ENCODE results near the gene CACNA1I.

Gene CACNA1I

DNA sequence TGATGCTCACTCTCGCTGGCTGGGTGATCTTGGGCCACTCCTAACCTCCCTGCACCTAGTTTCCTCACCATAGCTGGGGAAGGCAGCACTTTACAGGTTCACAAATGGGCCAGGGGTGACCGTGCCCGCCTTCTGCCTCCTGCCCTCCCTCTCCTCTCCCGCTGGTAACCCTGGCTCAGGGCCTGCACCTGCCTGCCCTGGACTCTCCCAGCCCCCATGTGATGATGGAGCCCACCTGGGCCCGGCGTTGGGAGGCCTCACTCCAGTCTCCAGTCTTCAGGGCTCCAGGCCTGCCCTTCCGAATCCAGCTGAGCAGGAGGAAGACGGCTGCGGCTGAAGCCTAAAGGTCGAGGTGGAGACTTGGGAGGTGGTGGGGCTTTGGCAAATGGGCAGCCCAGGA lies 152.9 kb downstream of the CACNA1I start:
- CTCF ChIA-PET, result interaction anchor here (0.9 kb wide), 1 partner anchor 302 kb away, joined by 3 read pairs; no protein-coding TSS in a partner anchor
- POLR2A ChIA-PET, result no interaction called here
- TF ChIP-seq ZNF211 (tag by site-specific recombination; IDR thresholded peaks at IDR 0.05; ENCODE audit: low read depth) (no peak), BCL11B (tag by site-specific recombination; IDR thresholded peaks at IDR 0.05; ENCODE audit: low read depth) (no peak), ZNF747 (tag by site-specific recombination; IDR thresholded peaks at IDR 0.05) (no peak), ZNF274 (IDR thresholded peaks at IDR 0.05; ENCODE audit: low read length) (no peak), ZNF274 (tag by site-specific recombination; IDR thresholded peaks at IDR 0.05; ENCODE audit: borderline replicate concordance) (no peak), ZNF629 (tag by site-specific recombination; IDR thresholded peaks at IDR 0.05) (no peak), SETDB1 (IDR thresholded peaks at IDR 0.05; ENCODE audit: insufficient read length, low read length) (no peak), ZNF473 (tag by site-specific recombination; IDR thresholded peaks at IDR 0.05) (no peak), ZNF239 (tag by site-specific recombination; IDR thresholded peaks at IDR 0.05) (no peak), ZNF792 (tag by site-specific recombination; IDR thresholded peaks at IDR 0.05) (no peak), ZNF660 (tag by site-specific recombination; IDR thresholded peaks at IDR 0.05) (no peak), ZNF157 (tag by site-specific recombination; IDR thresholded peaks at IDR 0.05) (no peak), ZNF776 (tag by site-specific recombination; IDR thresholded peaks at IDR 0.05; ENCODE audit: borderline replicate concordance) (no peak), HOXA7 (CRISPR knock-in tag; IDR thresholded peaks at IDR 0.05; ENCODE audit: borderline replicate concordance) (no peak), ZNF707 (tag by site-specific recombination; IDR thresholded peaks at IDR 0.05) (no peak), ZNF335 (tag by site-specific recombination; conservative IDR thresholded peaks at IDR 0.05) (no peak)
- TF ChIP-seq, protein P1, sequence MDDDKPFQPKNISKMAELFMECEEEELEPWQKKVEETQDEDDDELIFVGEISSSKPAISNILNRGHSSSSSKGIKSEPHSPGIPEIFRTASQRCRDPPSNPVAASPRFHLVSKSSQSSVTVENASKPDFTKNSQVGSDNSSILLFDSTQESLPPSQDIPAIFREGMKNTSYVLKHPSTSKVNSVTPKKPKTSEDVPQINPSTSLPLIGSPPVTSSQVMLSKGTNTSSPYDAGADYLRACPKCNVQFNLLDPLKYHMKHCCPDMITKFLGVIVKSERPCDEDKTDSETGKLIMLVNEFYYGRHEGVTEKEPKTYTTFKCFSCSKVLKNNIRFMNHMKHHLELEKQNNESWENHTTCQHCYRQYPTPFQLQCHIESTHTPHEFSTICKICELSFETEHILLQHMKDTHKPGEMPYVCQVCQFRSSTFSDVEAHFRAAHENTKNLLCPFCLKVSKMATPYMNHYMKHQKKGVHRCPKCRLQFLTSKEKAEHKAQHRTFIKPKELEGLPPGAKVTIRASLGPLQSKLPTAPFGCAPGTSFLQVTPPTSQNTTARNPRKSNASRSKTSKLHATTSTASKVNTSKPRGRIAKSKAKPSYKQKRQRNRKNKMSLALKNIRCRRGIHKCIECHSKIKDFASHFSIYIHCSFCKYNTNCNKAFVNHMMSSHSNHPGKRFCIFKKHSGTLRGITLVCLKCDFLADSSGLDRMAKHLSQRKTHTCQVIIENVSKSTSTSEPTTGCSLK (tag by site-specific recombination; IDR thresholded peaks at IDR 0.05), result no peak
- TF ChIP-seq, protein P2, sequence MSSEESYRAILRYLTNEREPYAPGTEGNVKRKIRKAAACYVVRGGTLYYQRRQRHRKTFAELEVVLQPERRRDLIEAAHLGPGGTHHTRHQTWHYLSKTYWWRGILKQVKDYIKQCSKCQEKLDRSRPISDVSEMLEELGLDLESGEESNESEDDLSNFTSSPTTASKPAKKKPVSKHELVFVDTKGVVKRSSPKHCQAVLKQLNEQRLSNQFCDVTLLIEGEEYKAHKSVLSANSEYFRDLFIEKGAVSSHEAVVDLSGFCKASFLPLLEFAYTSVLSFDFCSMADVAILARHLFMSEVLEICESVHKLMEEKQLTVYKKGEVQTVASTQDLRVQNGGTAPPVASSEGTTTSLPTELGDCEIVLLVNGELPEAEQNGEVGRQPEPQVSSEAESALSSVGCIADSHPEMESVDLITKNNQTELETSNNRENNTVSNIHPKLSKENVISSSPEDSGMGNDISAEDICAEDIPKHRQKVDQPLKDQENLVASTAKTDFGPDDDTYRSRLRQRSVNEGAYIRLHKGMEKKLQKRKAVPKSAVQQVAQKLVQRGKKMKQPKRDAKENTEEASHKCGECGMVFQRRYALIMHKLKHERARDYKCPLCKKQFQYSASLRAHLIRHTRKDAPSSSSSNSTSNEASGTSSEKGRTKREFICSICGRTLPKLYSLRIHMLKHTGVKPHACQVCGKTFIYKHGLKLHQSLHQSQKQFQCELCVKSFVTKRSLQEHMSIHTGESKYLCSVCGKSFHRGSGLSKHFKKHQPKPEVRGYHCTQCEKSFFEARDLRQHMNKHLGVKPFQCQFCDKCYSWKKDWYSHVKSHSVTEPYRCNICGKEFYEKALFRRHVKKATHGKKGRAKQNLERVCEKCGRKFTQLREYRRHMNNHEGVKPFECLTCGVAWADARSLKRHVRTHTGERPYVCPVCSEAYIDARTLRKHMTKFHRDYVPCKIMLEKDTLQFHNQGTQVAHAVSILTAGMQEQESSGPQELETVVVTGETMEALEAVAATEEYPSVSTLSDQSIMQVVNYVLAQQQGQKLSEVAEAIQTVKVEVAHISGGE (tag by site-specific recombination; conservative IDR thresholded peaks at IDR 0.05; ENCODE audit: low read depth), result no peak
- TF ChIP-seq, protein P3, sequence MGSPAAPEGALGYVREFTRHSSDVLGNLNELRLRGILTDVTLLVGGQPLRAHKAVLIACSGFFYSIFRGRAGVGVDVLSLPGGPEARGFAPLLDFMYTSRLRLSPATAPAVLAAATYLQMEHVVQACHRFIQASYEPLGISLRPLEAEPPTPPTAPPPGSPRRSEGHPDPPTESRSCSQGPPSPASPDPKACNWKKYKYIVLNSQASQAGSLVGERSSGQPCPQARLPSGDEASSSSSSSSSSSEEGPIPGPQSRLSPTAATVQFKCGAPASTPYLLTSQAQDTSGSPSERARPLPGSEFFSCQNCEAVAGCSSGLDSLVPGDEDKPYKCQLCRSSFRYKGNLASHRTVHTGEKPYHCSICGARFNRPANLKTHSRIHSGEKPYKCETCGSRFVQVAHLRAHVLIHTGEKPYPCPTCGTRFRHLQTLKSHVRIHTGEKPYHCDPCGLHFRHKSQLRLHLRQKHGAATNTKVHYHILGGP (tag by site-specific recombination; IDR thresholded peaks at IDR 0.05), result no peak
- Histone ChIP-seq H3K4me3 (ENCODE audit: low read depth, low read length) (no peak overlapping the region), H3K27ac (ENCODE audit: extremely low read depth, low read depth, low read length) (no peak overlapping the region), H3K4me1 (ENCODE audit: control insufficient read depth, insufficient read depth, low read length) (peaks cover 2% of the 10 kb centered on the region; the same call in 1 of the 2 replicates), H3K36me3 (ENCODE audit: control insufficient read depth in 2 of 2, insufficient read depth in 1 of 2, low read length in 2 of 2) (no peaks in the 10 kb centered on the region), H3K9me3 (ENCODE audit: control insufficient read depth, insufficient read depth, low read depth, low read length) (no peaks in the 10 kb centered on the region)

DNA sequence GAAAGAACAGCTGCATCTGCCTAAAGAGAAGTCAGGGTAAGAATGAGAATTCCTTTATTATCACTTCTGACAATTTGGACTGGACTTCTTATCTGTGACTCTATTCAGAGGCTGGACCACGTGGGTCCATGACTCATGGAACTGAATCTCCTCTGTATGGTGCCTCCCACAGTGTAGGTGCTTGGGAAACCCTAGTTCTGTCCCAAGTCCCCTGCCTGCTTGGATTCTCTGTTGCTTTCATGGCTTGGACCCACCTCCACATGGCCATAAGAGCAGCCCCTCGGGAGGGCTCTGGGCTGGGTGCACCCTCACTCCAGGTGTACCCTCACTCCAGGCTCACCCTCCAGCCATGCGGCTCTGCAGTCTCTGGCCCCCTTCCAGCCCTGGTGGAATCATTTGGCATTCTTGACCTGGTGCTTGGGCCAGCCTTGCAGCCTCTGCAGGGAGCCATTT lies 153.4 kb downstream of the CACNA1I start:
- Histone ChIP-seq H3K36me3 (ENCODE audit: control insufficient read depth in 2 of 2, insufficient read depth in 1 of 2, low read length in 2 of 2) (no peaks in the 10 kb centered on the region), H3K9me3 (ENCODE audit: control insufficient read depth, insufficient read depth, low read depth, low read length) (no peaks in the 10 kb centered on the region), H3K27ac (ENCODE audit: extremely low read depth, low read depth, low read length) (no peak overlapping the region), H3K4me3 (ENCODE audit: low read depth, low read length) (no peak overlapping the region), H3K4me1 (ENCODE audit: control insufficient read depth, insufficient read depth, low read length) (peaks cover 2% of the 10 kb centered on the region; the same call in 1 of the 2 replicates)
- CTCF ChIA-PET, result no interaction called here
- POLR2A ChIA-PET, result no interaction called here
- no peak for TF ChIP-seq ZNF366 (tag by site-specific recombination; conservative IDR thresholded peaks at IDR 0.05)
- no peak for TF ChIP-seq TRIM28 (IDR thresholded peaks at IDR 0.05; ENCODE audit: borderline replicate concordance, low read length)
- no peak for TF ChIP-seq ZNF223 (tag by site-specific recombination; IDR thresholded peaks at IDR 0.05)
- TF ChIP-seq ZNF623 (tag by site-specific recombination; IDR thresholded peaks at IDR 0.05), result no peak
- no peak for TF ChIP-seq ZNF121 (tag by site-specific recombination; IDR thresholded peaks at IDR 0.05)
- TF ChIP-seq ZNF658 (tag by site-specific recombination; IDR thresholded peaks at IDR 0.05), result no peak
- TF ChIP-seq ZFHX2 (tag by site-specific recombination; conservative IDR thresholded peaks at IDR 0.05), result peak; percentile 32; the same call in 1 of the 2 replicates
- TF ChIP-seq GLIS2 (tag by site-specific recombination; IDR thresholded peaks at IDR 0.05), result peak; percentile 27; the same call in 1 of the 2 replicates
- no peak for TF ChIP-seq ZNF324 (tag by site-specific recombination; IDR thresholded peaks at IDR 0.05)
- TF ChIP-seq GLIS1 (tag by site-specific recombination; IDR thresholded peaks at IDR 0.05), result peak; percentile 74

Measured in HEK293 (cell line).